Ishikawa (cell line): Measurements from ENCODE around the gene MARCHF10.

Experiments used
- CEBPB ChIP-seq: IDR thresholded peaks from 2 replicates; pipeline ENCODE4 v1.6.1; 2012
- CREB1 ChIP-seq: IDR thresholded peaks from 2 replicates; pipeline ENCODE4 v1.6.1; 2012; ENCODE audit warnings: low read depth
- EGR1 ChIP-seq: IDR thresholded peaks from 2 replicates; pipeline ENCODE4 v1.6.1; 2012
- EP300 ChIP-seq: IDR thresholded peaks from 2 replicates; pipeline ENCODE4 v1.6.1; 2012; ENCODE audit warnings: borderline replicate concordance
- FOXM1 ChIP-seq: IDR thresholded peaks from 2 replicates; pipeline ENCODE4 v1.6.1; 2012; ENCODE audit warnings: low read depth, borderline replicate concordance
- MAX ChIP-seq: IDR thresholded peaks from 2 replicates; pipeline ENCODE4 v1.6.1; 2012
- NFIC ChIP-seq: IDR thresholded peaks from 2 replicates; pipeline ENCODE4 v1.6.1; 2012
- RAD21 ChIP-seq: IDR thresholded peaks from 2 replicates; pipeline ENCODE4 v1.6.1; 2012; ENCODE audit warnings: low read depth
- TAF1 ChIP-seq: IDR thresholded peaks from 2 replicates; pipeline ENCODE4 v1.6.1; 2012; ENCODE audit warnings: low read depth, mild to moderate bottlenecking
- TCF12 ChIP-seq: IDR thresholded peaks from 2 replicates; pipeline ENCODE4 v1.6.1; 2012; ENCODE audit warnings: low read depth
- TEAD4 ChIP-seq: IDR thresholded peaks from 2 replicates; pipeline ENCODE4 v1.6.1; 2012
- USF1 ChIP-seq: IDR thresholded peaks from 2 replicates; pipeline ENCODE4 v1.6.1; 2012
- YY1 ChIP-seq: IDR thresholded peaks from 2 replicates; pipeline ENCODE4 v1.6.1; 2012; ENCODE audit warnings: low read depth
- ZBTB7A ChIP-seq: IDR thresholded peaks from 2 replicates; pipeline ENCODE4 v1.6.1; 2012; ENCODE audit warnings: low read depth
- TF ChIP-seq, protein P1 (sequence below): IDR thresholded peaks from 2 replicates; pipeline ENCODE4 v1.6.1; 2012; ENCODE audit warnings: low read depth, mild to moderate bottlenecking

MARCHF10 gene

DNA sequence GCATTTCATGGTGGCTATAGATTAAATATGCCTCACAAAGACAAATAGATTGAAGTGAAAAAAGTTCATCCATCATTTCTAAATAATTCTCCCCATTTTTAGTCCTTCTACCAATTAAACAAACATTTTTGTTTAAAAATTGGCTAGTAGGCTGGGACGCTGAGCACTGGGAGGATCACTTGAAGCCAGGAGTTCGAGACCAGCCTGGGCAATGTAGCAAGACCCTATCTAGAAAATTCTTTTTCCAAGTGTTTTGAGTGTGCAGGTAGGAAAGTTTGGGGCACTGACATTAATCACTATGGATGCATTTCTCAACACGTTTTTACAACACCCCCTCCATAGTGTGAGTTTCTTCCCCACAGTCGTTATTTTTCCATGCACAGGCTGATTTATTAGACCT is 123.9 kb downstream of the MARCHF10 start:
- TF ChIP-seq RAD21 (no peak), ZBTB7A (no peak), CEBPB (no peak), EGR1 (no peak), NFIC (no peak), TEAD4 (no peak), MAX (no peak), EP300 (no peak), TAF1 (no peak), YY1 (no peak)
- TF ChIP-seq, protein P1, sequence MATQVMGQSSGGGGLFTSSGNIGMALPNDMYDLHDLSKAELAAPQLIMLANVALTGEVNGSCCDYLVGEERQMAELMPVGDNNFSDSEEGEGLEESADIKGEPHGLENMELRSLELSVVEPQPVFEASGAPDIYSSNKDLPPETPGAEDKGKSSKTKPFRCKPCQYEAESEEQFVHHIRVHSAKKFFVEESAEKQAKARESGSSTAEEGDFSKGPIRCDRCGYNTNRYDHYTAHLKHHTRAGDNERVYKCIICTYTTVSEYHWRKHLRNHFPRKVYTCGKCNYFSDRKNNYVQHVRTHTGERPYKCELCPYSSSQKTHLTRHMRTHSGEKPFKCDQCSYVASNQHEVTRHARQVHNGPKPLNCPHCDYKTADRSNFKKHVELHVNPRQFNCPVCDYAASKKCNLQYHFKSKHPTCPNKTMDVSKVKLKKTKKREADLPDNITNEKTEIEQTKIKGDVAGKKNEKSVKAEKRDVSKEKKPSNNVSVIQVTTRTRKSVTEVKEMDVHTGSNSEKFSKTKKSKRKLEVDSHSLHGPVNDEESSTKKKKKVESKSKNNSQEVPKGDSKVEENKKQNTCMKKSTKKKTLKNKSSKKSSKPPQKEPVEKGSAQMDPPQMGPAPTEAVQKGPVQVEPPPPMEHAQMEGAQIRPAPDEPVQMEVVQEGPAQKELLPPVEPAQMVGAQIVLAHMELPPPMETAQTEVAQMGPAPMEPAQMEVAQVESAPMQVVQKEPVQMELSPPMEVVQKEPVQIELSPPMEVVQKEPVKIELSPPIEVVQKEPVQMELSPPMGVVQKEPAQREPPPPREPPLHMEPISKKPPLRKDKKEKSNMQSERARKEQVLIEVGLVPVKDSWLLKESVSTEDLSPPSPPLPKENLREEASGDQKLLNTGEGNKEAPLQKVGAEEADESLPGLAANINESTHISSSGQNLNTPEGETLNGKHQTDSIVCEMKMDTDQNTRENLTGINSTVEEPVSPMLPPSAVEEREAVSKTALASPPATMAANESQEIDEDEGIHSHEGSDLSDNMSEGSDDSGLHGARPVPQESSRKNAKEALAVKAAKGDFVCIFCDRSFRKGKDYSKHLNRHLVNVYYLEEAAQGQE = no peak

- no peak for TF ChIP-seq NFIC
- TF ChIP-seq EP300 = no peak
- no peak for TF ChIP-seq USF1
- TF ChIP-seq, protein P1 = no peak
- TF ChIP-seq TEAD4 = no peak
- TF ChIP-seq CEBPB = no peak
- TF ChIP-seq ZBTB7A = no peak
- no peak for TF ChIP-seq EGR1
- no peak for TF ChIP-seq YY1
- TF ChIP-seq RAD21 = no peak
- no peak for TF ChIP-seq TAF1
- no peak for TF ChIP-seq TCF12
- TF ChIP-seq FOXM1 = no peak
- no peak for TF ChIP-seq MAX
Observed at GRCh38 chr17:62681939-62682381, 126.2 kb downstream of the MARCHF10 start.

DNA sequence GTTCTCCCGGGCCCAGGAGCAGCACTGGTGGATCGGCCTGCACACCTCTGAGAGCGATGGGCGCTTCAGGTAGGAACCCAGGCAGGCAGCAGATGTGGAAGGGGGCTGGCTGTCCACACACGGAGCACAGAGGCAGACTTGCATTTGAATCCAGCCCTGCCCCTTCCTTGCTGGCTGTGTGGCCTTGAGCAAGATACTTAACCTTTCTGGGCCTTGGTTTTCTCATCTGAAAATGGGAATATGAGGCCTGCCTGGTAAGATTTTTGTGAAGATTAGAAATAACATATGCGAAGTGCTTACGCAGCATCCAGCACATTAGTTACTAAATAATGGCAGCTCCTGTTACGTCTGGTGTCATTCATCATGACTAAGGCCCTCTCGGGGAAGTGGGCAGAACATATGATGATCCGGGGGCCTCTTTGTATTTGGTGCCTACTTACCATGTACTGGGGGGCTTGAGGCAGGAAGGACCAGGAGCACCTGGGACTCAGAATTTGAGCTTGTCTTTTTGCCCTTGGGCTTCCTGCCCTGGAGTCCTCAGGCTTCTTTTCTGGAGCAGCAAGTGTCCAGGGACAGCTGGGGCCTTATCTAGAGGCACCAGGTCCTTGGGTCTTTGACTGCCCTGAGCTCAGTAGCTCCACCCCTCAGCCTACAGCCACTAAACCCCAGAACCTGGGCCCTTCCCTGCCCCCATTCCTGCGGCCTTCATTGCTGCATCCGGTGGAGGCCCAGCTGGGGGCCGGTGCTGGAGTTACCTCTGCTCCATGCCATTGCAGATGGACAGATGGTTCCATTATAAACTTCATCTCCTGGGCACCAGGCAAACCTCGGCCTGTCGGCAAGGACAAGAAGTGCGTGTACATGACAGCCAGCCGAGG is 126.8 kb downstream of the MARCHF10 start:
- TF ChIP-seq YY1 (no peak), FOXM1 (no peak), MAX (no peak), TEAD4 (no peak), USF1 (no peak), NFIC (no peak), RAD21 (no peak), TAF1 (no peak), TCF12 (no peak), EGR1 (no peak), ZBTB7A (no peak), EP300 (no peak), CEBPB (no peak), CREB1 (no peak)
- TF ChIP-seq, protein P1 = no peak

DNA sequence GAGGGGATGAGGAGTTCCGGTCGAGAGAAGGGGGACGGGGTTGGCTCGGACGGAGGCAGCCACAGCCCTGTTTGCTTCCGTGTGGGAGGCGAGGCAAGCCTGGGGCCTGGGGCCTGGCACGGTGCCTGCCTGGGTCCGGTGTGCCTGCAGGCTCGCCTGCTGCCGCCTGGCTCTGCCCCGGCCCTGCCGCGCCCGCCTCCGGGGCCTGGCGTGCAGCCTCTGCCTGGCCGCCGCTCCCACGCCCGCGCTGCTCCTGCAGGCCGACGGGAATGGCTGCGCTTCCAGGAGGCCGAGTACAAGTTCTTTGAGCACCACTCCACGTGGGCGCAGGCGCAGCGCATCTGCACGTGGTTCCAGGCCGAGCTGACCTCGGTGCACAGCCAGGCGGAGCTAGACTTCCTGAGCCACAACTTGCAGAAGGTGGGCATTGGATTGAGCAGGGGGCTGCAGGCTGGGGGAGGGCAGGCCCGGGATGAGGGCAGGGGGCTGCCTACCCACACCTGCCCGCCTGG is 127.5 kb downstream of the MARCHF10 start:
- TF ChIP-seq NFIC (no peak), TAF1 (no peak), MAX (no peak), FOXM1 (no peak), TEAD4 (no peak), CEBPB (no peak), CREB1 (no peak), TCF12 (no peak), EP300 (no peak), RAD21 (no peak), USF1 (no peak), ZBTB7A (no peak), EGR1 (no peak), YY1 (no peak)
- TF ChIP-seq, protein P1 = no peak
